Measurements from ENCODE around the gene F13B. TPM values are rescaled to one million over a fixed set of nuclear protein-coding genes. Genes with fewer than 3 reads are reported as not detected.
"Not testable (repeated sequence)": the region's sequence is repeated elsewhere in the genome, so short reads cannot be mapped to it uniquely, and the experiment has no call there.

Gene F13B
- total RNA-seq, 2 donors from 2014 or later: not detected

GRCh38 chr1:197042676-197043341, 24.3 kb downstream of the F13B start:
- WGBS, 2 experiments (ENCODE audit: insufficient coverage in 1 of 2, insufficient read length in 1 of 2): 51 to 70% methylated on average over 2 of the region's 4 CpGs
- H3K27me3 Mint-ChIP-seq (ENCODE audit: insufficient read depth): no peaks in the 10 kb centered on the region
- no peaks in the 10 kb centered on the region for H3K36me3 Mint-ChIP-seq (ENCODE audit: low read depth)
- Histone ChIP-seq H3K9me3 (ENCODE audit: control insufficient read depth, low read length) (no peaks in the 10 kb centered on the region), H3K9ac (ENCODE audit: extremely low read depth, low read length, poor library complexity, severe bottlenecking) (no peak overlapping the region), H3K27me3 (ENCODE audit: control insufficient read depth, insufficient read depth, low read length, poor library complexity, severe bottlenecking) (no peaks in the 10 kb centered on the region), H3K4me1 (ENCODE audit: control insufficient read depth, insufficient read depth, low read length) (no peaks in the 10 kb centered on the region), H3K36me3 (ENCODE audit: control insufficient read depth, insufficient read depth, low read length) (no peaks in the 10 kb centered on the region), H3K4me3 (ENCODE audit: low read length) (no peak overlapping the region), H3K27ac (ENCODE audit: low read depth, low read length) (no peak overlapping the region)
- TF ChIP-seq, protein P1, sequence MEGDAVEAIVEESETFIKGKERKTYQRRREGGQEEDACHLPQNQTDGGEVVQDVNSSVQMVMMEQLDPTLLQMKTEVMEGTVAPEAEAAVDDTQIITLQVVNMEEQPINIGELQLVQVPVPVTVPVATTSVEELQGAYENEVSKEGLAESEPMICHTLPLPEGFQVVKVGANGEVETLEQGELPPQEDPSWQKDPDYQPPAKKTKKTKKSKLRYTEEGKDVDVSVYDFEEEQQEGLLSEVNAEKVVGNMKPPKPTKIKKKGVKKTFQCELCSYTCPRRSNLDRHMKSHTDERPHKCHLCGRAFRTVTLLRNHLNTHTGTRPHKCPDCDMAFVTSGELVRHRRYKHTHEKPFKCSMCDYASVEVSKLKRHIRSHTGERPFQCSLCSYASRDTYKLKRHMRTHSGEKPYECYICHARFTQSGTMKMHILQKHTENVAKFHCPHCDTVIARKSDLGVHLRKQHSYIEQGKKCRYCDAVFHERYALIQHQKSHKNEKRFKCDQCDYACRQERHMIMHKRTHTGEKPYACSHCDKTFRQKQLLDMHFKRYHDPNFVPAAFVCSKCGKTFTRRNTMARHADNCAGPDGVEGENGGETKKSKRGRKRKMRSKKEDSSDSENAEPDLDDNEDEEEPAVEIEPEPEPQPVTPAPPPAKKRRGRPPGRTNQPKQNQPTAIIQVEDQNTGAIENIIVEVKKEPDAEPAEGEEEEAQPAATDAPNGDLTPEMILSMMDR (conservative IDR thresholded peaks at IDR 0.05): no peak
- no peak overlapping the region for H3K27ac Mint-ChIP-seq
- H3K4me3 Mint-ChIP-seq: no peak overlapping the region
- peaks cover 2% of the 10 kb centered on the region for H3K4me1 Mint-ChIP-seq
- DNase-seq: no peak
- H3K9me3 Mint-ChIP-seq: no peaks in the 10 kb centered on the region

- H3K4me1 Mint-ChIP-seq: peaks cover 2% of the 10 kb centered on the region
- H3K4me1 ChIP-seq (ENCODE audit: control insufficient read depth, insufficient read depth, low read length): no peaks in the 10 kb centered on the region
- no peak for DNase-seq
- no peaks in the 10 kb centered on the region for H3K36me3 Mint-ChIP-seq (ENCODE audit: low read depth)
- TF ChIP-seq, protein P1 (conservative IDR thresholded peaks at IDR 0.05): no peak
- no peaks in the 10 kb centered on the region for H3K27me3 ChIP-seq (ENCODE audit: control insufficient read depth, insufficient read depth, low read length, poor library complexity, severe bottlenecking)
- no peak overlapping the region for H3K4me3 ChIP-seq (ENCODE audit: low read length)
- no peak overlapping the region for H3K4me3 Mint-ChIP-seq
- H3K27ac Mint-ChIP-seq: no peak overlapping the region
- no peaks in the 10 kb centered on the region for H3K9me3 ChIP-seq (ENCODE audit: control insufficient read depth, low read length)
- H3K27ac ChIP-seq (ENCODE audit: low read depth, low read length): no peak overlapping the region
- H3K36me3 ChIP-seq (ENCODE audit: control insufficient read depth, insufficient read depth, low read length): no peaks in the 10 kb centered on the region
- H3K27me3 Mint-ChIP-seq (ENCODE audit: insufficient read depth): no peaks in the 10 kb centered on the region
- no peaks in the 10 kb centered on the region for H3K9me3 Mint-ChIP-seq
- 94 to 100% methylated on average over 3 to 7 of the region's 7 CpGs for WGBS, 2 experiments (ENCODE audit: insufficient coverage in 1 of 2, insufficient read length in 1 of 2)
- no peak overlapping the region for H3K9ac ChIP-seq (ENCODE audit: extremely low read depth, low read length, poor library complexity, severe bottlenecking)
Observed at GRCh38 chr1:197041486-197042353, 25.3 kb downstream of the F13B start.

DNA sequence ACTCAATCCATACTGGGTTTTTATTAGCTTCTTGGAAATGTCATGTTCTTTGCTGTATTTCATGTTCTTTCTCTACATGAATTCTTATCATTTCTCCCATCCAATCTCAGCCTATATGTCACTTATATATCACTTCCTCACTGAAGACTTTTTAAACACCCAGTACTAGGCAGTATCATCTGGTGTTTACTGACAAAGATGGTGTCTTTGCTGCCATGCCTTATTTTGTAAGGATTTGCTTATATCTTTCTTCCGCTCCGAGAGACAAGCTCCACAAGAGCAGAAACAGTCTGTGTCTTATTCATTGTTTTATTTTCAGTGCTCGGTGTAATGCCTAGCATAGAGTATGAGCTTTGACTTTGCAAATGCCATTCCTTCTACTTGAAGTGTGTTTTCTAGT, 30.2 kb downstream of the F13B start:
- no peaks in the 10 kb centered on the region for H3K4me1 Mint-ChIP-seq
- H3K4me1 ChIP-seq (ENCODE audit: control insufficient read depth, insufficient read depth, low read length): no peaks in the 10 kb centered on the region
- 93 to 100% methylated on average over 2 to 3 of the region's 3 CpGs for WGBS, 2 experiments (ENCODE audit: insufficient coverage in 1 of 2, insufficient read length in 1 of 2)
- no peaks in the 10 kb centered on the region for H3K27me3 Mint-ChIP-seq (ENCODE audit: insufficient read depth)
- no peaks in the 10 kb centered on the region for H3K27me3 ChIP-seq (ENCODE audit: control insufficient read depth, insufficient read depth, low read length, poor library complexity, severe bottlenecking)
- H3K27ac Mint-ChIP-seq: no peak overlapping the region
- H3K27ac ChIP-seq (ENCODE audit: low read depth, low read length): no peak overlapping the region
- TF ChIP-seq, protein P1 (conservative IDR thresholded peaks at IDR 0.05): no peak
- H3K9me3 ChIP-seq (ENCODE audit: control insufficient read depth, low read length): no peaks in the 10 kb centered on the region
- H3K36me3 Mint-ChIP-seq (ENCODE audit: low read depth): no peaks in the 10 kb centered on the region
- H3K4me3 Mint-ChIP-seq: no peak overlapping the region
- no peaks in the 10 kb centered on the region for H3K36me3 ChIP-seq (ENCODE audit: control insufficient read depth, insufficient read depth, low read length)
- H3K4me3 ChIP-seq (ENCODE audit: low read length): no peak overlapping the region
- DNase-seq: no peak
- H3K9ac ChIP-seq (ENCODE audit: extremely low read depth, low read length, poor library complexity, severe bottlenecking): no peak overlapping the region
- H3K9me3 Mint-ChIP-seq: no peaks in the 10 kb centered on the region

GRCh38 chr1:197034631-197035339, 32.3 kb downstream of the F13B start:
- 87 to 89% methylated on average over 5 to 6 of the region's 6 CpGs for WGBS, 2 experiments (ENCODE audit: insufficient coverage in 1 of 2, insufficient read length in 1 of 2)
- H3K27ac Mint-ChIP-seq; H3K4me3 ChIP-seq (ENCODE audit: low read length): not testable (repeated sequence)

More at GRCh38 chr1:197034631-197035339, 32.3 kb downstream of the F13B start:
- not testable (repeated sequence) for H3K9me3 ChIP-seq (ENCODE audit: control insufficient read depth, low read length); DNase-seq; H3K4me1 ChIP-seq (ENCODE audit: control insufficient read depth, insufficient read depth, low read length); H3K36me3 Mint-ChIP-seq (ENCODE audit: low read depth); H3K27me3 Mint-ChIP-seq (ENCODE audit: insufficient read depth); H3K9me3 Mint-ChIP-seq; H3K9ac ChIP-seq (ENCODE audit: extremely low read depth, low read length, poor library complexity, severe bottlenecking); H3K27me3 ChIP-seq (ENCODE audit: control insufficient read depth, insufficient read depth, low read length, poor library complexity, severe bottlenecking); H3K27ac ChIP-seq (ENCODE audit: low read depth, low read length); H3K4me3 Mint-ChIP-seq; H3K4me1 Mint-ChIP-seq; H3K36me3 ChIP-seq (ENCODE audit: control insufficient read depth, insufficient read depth, low read length)
